Fibroblast of mammary gland (primary cell): Measurements from ENCODE around the gene SULT4A1.

Source experiments
- DNase-seq: peaks from one replicate; pipeline ENCODE4 v3.0.0-alpha.2; 2010; ENCODE audit warnings: low read depth
- H3K4me3 ChIP-seq: 2 replicates; pipeline ENCODE4 v1.5.1; 2011; ENCODE audit warnings: low read depth, mild to moderate bottlenecking, low read length, moderate library complexity; ENCODE audit not compliant: control insufficient read depth
- CTCF ChIP-seq: conservative IDR thresholded peaks from 2 replicates; pipeline ENCODE4 v1.5.1; 2011; ENCODE audit warnings: low read depth, low read length, inconsistent platforms; ENCODE audit not compliant: control insufficient read depth, insufficient read depth

Gene SULT4A1

DNA sequence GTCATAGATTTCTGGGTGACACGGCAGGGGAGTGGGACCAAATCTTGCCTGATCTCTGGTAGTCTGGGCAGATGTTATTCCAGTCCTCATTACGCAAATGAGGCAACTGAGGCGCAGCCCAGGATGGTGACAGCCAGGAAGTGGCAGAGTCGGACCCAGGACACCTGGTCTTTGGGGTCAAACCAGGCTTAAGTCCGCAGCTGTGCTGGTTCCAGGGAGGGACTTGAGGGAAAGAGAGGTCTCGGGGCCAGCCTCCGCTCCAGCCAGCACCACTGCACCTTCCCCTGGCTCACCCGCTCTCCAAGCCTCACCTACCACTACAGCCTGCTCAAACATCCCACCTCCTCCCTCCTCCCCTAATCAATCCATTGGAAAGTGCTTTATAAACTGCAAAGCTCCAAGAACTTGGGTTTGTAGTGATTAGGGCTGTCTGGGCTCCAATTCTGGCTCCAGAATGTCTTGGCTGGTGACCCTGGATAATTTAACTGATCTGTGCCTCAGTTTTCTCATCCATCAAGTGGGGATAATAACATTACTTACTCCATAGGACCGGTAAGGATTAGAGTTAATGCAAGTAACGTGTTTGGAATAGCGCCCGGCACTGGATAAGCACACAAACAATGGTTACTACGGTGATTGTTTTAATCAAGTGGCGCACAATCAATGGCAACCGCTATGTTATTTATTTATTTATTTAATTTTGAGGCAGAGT, 30.0 kb upstream of the SULT4A1 start:
- no peak for DNase-seq
- no peak for TF ChIP-seq CTCF
- H3K4me3 ChIP-seq = no peak overlapping the region

GRCh38 chr22:43891360-43892182, 29.3 kb upstream of the SULT4A1 start, which contains the start of gene PNPLA5:
PNPLA5 (minus strand) TSS chr22:43892013; CDS start chr22:43891880, 133 bp downstream.
- peak; percentile 20 for DNase-seq
- TF ChIP-seq CTCF = no peak
- H3K4me3 ChIP-seq = no peak within 1 kb of the TSS

DNA sequence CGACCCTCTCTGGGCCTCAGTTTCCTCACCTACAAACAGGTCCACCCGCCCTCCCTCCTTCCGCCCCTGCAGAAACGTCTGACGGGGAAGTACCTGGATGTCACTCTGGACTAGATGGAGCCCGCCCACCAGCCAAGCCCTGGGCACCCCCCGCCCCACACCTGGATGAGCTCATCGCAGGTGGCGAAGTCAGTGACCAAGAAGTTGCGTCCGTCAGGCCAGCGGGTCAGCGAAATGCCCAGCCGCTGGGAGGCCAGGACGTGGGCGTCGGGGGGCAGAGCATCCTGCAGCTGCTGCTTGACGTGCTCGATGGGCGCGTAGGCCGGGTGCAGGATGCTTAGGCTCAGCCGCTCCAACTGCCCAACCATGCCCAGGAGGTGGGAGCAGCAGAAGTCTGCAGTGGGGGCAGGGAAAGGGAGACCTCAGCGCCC, 28.6 kb upstream of the SULT4A1 start:
- no peak for TF ChIP-seq CTCF

DNA sequence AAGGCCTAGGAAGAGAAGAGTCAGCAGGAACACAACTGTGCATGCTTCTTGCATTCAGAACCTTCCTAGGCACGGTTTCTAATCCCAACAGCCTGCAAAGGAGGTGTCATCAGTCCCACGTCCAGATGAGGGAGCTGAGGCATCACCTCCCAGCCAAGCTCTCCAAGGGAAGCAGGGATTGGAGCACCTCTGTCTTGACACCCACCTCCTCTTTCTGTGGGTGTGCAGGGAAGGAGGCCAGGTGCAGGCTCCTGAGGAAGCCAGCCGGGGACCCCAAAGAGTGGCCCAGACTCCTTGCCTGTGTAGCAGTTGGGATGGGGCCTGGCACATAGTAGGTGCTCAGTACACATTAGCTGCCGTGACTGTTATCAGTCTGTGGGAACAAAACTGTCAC, 27.5 kb upstream of the SULT4A1 start:
- no peak overlapping the region for H3K4me3 ChIP-seq
- peak; percentile 33 for TF ChIP-seq CTCF
- peak; percentile 41 for DNase-seq

More for the DNA sequence above, 28.6 kb upstream of the SULT4A1 start:
- no peak for DNase-seq
- no peak overlapping the region for H3K4me3 ChIP-seq

GRCh38 chr22:43889201-43889859, 27.0 kb upstream of the SULT4A1 start:
- TF ChIP-seq CTCF = no peak
- no peak overlapping the region for H3K4me3 ChIP-seq
- DNase-seq = peak; percentile 16

DNA sequence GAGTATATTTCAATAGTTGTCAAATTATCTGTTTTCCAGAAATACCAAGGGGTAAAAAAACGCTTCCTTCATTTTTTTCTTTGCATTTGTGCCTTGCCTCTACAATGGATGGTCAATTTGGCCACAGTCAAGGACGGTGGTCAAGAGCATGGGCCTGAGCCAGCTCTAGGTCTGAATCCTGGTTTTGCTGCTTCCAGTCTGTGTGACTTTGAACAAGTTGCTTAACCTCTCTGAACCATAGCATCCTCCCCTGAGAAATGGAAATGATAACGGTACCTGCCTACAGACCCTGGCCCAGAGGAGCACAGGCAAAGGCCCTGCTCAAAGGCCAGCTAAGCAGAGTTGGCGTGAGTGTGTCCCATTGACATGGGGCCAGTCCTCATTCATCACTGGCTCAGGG, 26.4 kb upstream of the SULT4A1 start:
- DNase-seq = no peak
- no peak for TF ChIP-seq CTCF
- H3K4me3 ChIP-seq = no peak overlapping the region
